Endodermal cell (in vitro differentiated cells): ENCODE measurements around the gene RNU6-9. TPM values are rescaled to one million over a fixed set of nuclear protein-coding genes. Genes with fewer than 3 reads are reported as not detected.
A peak's percentile ranks its signal among the peaks of the same experiment; 100 is the strongest.

Source experiments
- DNase-seq: peaks from one replicate; pipeline ENCODE4 v3.0.0-alpha.2; 2017
- H3K27ac ChIP-seq: 2 replicates; pipeline ENCODE4 v1.5.1; 2013; ENCODE audit warnings: mild to moderate bottlenecking, low read depth, low read length, moderate library complexity
- H3K27me3 ChIP-seq: 2 replicates; pipeline ENCODE4 v1.6.1; 2013; ENCODE audit warnings: mild to moderate bottlenecking, low read length, moderate library complexity; ENCODE audit not compliant: insufficient read depth, control insufficient read depth, poor library complexity, severe bottlenecking
- H3K36me3 ChIP-seq: 2 replicates; pipeline ENCODE4 v1.7.0; 2013; ENCODE audit warnings: mild to moderate bottlenecking, low read length, moderate library complexity; ENCODE audit not compliant: control insufficient read depth, insufficient read depth
- H3K4me1 ChIP-seq: one replicate; pipeline ENCODE4 v1.7.0; 2013; ENCODE audit warnings: low read length; ENCODE audit not compliant: control insufficient read depth, insufficient read depth
- H3K4me3 ChIP-seq: 2 replicates; pipeline ENCODE4 v1.5.1; 2013; ENCODE audit warnings: mild to moderate bottlenecking, low read length, moderate library complexity
- H3K9ac ChIP-seq: 2 replicates; pipeline ENCODE4 v1.6.1; 2013; ENCODE audit warnings: mild to moderate bottlenecking, low read length, moderate library complexity; ENCODE audit not compliant: poor library complexity, severe bottlenecking; ENCODE audit errors: extremely low read depth
- H3K9me3 ChIP-seq: 2 replicates; pipeline ENCODE4 v1.6.1; 2013; ENCODE audit warnings: mild to moderate bottlenecking, low read length, moderate library complexity; ENCODE audit not compliant: control insufficient read depth
- H3K27ac Mint-ChIP-seq: 2 replicates; pipeline ENCODE4 v1.8.0; 2020; ENCODE audit warnings: mixed read lengths
- H3K27me3 Mint-ChIP-seq: 2 replicates; pipeline ENCODE4 v1.8.0; 2021; ENCODE audit warnings: mild to moderate bottlenecking, mixed read lengths; ENCODE audit not compliant: insufficient read depth
- H3K36me3 Mint-ChIP-seq: 2 replicates; pipeline ENCODE4 v1.8.0; 2020; ENCODE audit warnings: low read depth, mixed read lengths
- H3K4me1 Mint-ChIP-seq: 2 replicates; pipeline ENCODE4 v1.8.0; 2020; ENCODE audit warnings: mixed read lengths
- H3K4me3 Mint-ChIP-seq: 2 replicates; pipeline ENCODE4 v1.8.0; 2020; ENCODE audit warnings: mild to moderate bottlenecking, moderate library complexity, mixed read lengths
- H3K9me3 Mint-ChIP-seq: 2 replicates; pipeline ENCODE4 v1.8.0; 2020; ENCODE audit warnings: mild to moderate bottlenecking, mixed read lengths
- WGBS, 2 experiments: methylation state at CpG; one replicate each; pipeline versions ENCODE4 v1.1.5 to v1.1.7; 2013; ENCODE audit warnings: missing lambda C conversion rate in 2 of 2, mixed read lengths in 1 of 2; ENCODE audit not compliant: insufficient coverage in 1 of 2, insufficient read length in 1 of 2; 5-methylcytosine and 5-hydroxymethylcytosine counted together
- total RNA-seq, 2 donors: library from RNA; stranded (reverse); fragmentation: NEBNext Ultra II Directional in 1 of 2; extraction: Animal tissue kit (Norgen Biotek cat#: 25700) in 1 of 2; gene quantifications; 2 replicates in 1 of 2; 3 replicates in 1 of 2; pipeline ENCODE4 v1.2.1, GENCODE V29; 2021
- TF ChIP-seq, protein P1 (sequence below): fragments of 200-600 bp; sonication (generic); conservative IDR thresholded peaks from 2 replicates; pipeline ENCODE4 v1.5.0; 2021; ENCODE audit warnings: antibody characterized with exemption, mild to moderate bottlenecking

Gene RNU6-9
- total RNA-seq, 2 donors from 2014 or later, result not detected

DNA sequence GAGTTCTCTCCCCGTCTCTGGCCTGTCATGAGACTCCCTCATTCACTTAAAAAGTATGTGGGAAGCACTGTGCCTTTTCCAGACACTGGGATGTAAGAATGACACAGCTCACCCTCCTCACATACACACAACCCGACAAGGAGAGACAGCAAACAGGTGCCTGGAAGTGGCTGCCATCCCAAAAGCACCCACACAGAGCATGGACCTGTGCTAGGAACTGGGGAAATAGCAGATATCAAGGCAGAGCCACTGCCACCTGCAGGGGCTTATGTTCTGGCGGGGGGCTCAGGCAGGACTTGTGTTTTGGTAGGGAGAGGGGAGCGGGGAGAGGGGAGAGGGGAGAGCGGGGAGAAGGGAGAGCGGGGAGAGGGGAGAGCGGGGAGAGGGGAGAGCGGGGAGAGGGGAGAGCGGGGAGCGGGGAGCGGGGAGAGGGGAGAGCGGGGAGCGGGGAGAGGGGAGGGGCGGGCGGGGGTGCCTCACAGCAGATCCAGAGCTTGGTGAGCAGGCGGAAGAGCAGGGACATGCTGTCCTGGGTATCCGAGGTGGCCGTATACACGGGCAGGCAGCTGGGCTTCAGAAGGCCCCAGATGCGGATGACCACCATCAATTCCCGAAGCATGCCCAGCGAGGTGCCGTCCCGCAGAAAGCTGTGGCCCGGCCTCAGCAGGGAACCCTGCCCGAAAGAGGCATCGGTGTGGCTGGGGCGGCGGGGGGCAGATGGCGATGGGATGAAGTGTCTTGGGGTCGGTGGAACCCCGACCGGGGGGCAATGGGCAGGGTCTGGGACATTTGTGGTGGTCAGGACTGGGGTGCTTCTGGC, 21.6 kb upstream of the RNU6-9 start:
- Histone ChIP-seq H3K4me1 (no peaks in the 10 kb centered on the region), H3K27me3 (no peaks in the 10 kb centered on the region)
- peak; percentile 84 for DNase-seq

DNA sequence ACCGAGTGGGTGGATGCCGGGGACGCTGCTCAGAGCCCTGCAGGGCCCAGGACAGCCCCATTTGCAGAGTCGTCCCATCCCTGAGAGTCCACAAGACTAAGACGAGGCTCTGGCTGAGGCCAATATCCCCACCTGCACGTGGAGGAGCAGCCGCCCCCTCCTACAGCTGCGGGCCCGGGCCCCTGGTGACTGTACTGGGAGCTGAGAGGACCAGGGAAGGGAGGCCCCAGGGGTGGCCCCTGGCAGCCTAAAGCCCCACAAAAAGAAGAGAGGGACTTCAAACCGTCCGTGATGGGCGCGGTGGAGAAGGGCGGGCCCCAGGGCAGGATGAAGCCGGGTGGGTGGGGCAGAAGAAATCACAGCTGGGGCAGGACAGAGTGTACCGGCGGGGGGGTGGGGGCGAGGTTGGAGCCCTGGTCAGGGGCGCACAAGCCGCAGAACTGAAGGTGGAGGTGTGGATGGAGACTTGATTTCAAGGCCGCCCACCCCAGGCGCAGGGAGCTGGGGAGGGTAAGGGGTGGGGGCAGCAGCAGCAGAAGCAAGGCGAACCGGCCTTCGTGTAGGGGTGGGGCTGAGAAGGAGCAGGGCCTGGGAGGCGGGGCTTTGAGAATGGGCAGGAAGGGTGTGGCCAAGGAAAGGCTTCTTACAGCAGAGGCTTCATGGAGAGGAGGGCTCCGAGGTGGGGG, 20.9 kb upstream of the RNU6-9 start:
- H3K9ac ChIP-seq, result no peak overlapping the region
- DNase-seq, result peak; percentile 88
- no peaks in the 10 kb centered on the region for H3K27me3 Mint-ChIP-seq
- H3K27ac ChIP-seq, result peak overlapping the region; percentile 44
- no peak overlapping the region for H3K27ac Mint-ChIP-seq
- no peaks in the 10 kb centered on the region for H3K4me1 ChIP-seq
- H3K27me3 ChIP-seq, result no peaks in the 10 kb centered on the region
- H3K36me3 Mint-ChIP-seq, result peaks cover 42% of the 10 kb centered on the region
- TF ChIP-seq, protein P1, sequence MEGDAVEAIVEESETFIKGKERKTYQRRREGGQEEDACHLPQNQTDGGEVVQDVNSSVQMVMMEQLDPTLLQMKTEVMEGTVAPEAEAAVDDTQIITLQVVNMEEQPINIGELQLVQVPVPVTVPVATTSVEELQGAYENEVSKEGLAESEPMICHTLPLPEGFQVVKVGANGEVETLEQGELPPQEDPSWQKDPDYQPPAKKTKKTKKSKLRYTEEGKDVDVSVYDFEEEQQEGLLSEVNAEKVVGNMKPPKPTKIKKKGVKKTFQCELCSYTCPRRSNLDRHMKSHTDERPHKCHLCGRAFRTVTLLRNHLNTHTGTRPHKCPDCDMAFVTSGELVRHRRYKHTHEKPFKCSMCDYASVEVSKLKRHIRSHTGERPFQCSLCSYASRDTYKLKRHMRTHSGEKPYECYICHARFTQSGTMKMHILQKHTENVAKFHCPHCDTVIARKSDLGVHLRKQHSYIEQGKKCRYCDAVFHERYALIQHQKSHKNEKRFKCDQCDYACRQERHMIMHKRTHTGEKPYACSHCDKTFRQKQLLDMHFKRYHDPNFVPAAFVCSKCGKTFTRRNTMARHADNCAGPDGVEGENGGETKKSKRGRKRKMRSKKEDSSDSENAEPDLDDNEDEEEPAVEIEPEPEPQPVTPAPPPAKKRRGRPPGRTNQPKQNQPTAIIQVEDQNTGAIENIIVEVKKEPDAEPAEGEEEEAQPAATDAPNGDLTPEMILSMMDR, result no peak
- no peak overlapping the region for H3K4me3 Mint-ChIP-seq
- WGBS, 2 experiments, result 44 to 61% methylated on average over 12 to 27 of the region's 27 CpGs
- H3K4me1 Mint-ChIP-seq, result peaks cover 3% of the 10 kb centered on the region
- H3K9me3 ChIP-seq, result no peaks in the 10 kb centered on the region
- H3K36me3 ChIP-seq, result peaks cover 30% of the 10 kb centered on the region
- peaks cover 5% of the 10 kb centered on the region for H3K9me3 Mint-ChIP-seq
- H3K4me3 ChIP-seq, result no peak overlapping the region

More for the DNA sequence above, 21.6 kb upstream of the RNU6-9 start:
- no peak overlapping the region for H3K4me3 Mint-ChIP-seq
- H3K9me3 Mint-ChIP-seq, result peaks cover 5% of the 10 kb centered on the region
- Histone ChIP-seq H3K9me3 (no peaks in the 10 kb centered on the region), H3K4me3 (no peak overlapping the region), H3K36me3 (peaks cover 29% of the 10 kb centered on the region), H3K9ac (no peak overlapping the region), H3K27ac (peak overlapping the region; percentile 44)
- TF ChIP-seq, protein P1, result no peak
- 59 to 74% methylated on average over 15 to 20 of the region's 33 CpGs for WGBS, 2 experiments
- H3K27ac Mint-ChIP-seq, result no peak overlapping the region
- peaks cover 5% of the 10 kb centered on the region for H3K4me1 Mint-ChIP-seq
- no peaks in the 10 kb centered on the region for H3K27me3 Mint-ChIP-seq
- H3K36me3 Mint-ChIP-seq, result peaks cover 40% of the 10 kb centered on the region

DNA sequence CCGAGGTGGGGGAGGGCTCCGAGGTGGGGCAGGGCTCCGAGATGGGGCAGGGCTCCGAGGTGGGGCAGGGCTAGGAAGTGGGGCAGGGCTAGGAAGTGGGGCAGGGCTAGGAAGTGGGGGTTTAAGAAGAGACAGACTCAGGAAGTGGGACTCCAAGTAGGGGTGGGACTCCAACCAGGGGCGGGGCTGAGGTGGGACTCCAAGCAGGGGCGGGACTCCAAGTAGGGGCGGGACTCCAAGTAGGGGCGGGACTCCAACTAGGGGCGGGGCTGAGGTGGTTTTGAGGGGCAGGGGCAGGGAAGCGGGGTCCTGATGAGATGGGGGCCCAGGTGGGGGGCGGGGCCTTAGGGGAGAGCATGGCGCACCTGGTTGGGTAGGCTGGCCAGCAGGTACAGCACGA, 20.2 kb upstream of the RNU6-9 start:
- peak; percentile 82 for DNase-seq
- Mint-ChIP-seq H3K4me3 (no peak overlapping the region), H3K9me3 (peaks cover 5% of the 10 kb centered on the region), H3K27ac (no peak overlapping the region), H3K4me1 (no peaks in the 10 kb centered on the region), H3K36me3 (peaks cover 39% of the 10 kb centered on the region), H3K27me3 (no peaks in the 10 kb centered on the region)
- Histone ChIP-seq H3K9ac (no peak overlapping the region), H3K36me3 (peaks cover 23% of the 10 kb centered on the region), H3K4me3 (no peak overlapping the region), H3K4me1 (no peaks in the 10 kb centered on the region), H3K9me3 (no peaks in the 10 kb centered on the region), H3K27me3 (no peaks in the 10 kb centered on the region), H3K27ac (no peak overlapping the region)
- 93 to 97% methylated on average over 7 to 9 of the region's 13 CpGs for WGBS, 2 experiments
- TF ChIP-seq, protein P1, result no peak
